Smooth muscle cell (in vitro differentiated cells): ENCODE measurements around the gene IL15. TPM values are rescaled to one million over a fixed set of nuclear protein-coding genes. Genes with fewer than 3 reads are reported as not detected.

Experiments used
- DNase-seq: peaks from one replicate; lab custom pipeline; 2025; ENCODE audit not compliant: unreplicated experiment; lab: John Stamatoyannopoulos, UW
- H2AFZ ChIP-seq: fragments of 200-600 bp; sonication (generic); 2 replicates; pipeline ENCODE4 v1.6.0; 2016; ENCODE audit warnings: antibody characterized with exemption, low read depth, mild to moderate bottlenecking
- H3F3A ChIP-seq: fragments of 200-600 bp; sonication (generic); 2 replicates; pipeline ENCODE4 v1.6.0; 2017; ENCODE audit warnings: antibody characterized with exemption, low read depth
- H3K27ac ChIP-seq: fragments of 200-600 bp; sonication (generic); 2 replicates; pipeline ENCODE4 v1.5.1; 2016; ENCODE audit warnings: low read depth, mild to moderate bottlenecking
- H3K27me3 ChIP-seq: fragments of 200-600 bp; sonication (generic); 2 replicates; pipeline ENCODE4 v1.6.1; 2016; ENCODE audit warnings: low read depth, mild to moderate bottlenecking
- H3K36me3 ChIP-seq: fragments of 200-600 bp; sonication (generic); 2 replicates; pipeline ENCODE4 v1.5.1; 2016; ENCODE audit warnings: low read depth
- H3K4me1 ChIP-seq: fragments of 200-600 bp; sonication (generic); 2 replicates; pipeline ENCODE4 v1.5.1; 2016; ENCODE audit warnings: low read depth
- H3K4me2 ChIP-seq: fragments of 200-600 bp; sonication (generic); 2 replicates; pipeline ENCODE4 v1.6.0; 2016; ENCODE audit warnings: mild to moderate bottlenecking
- H3K4me3 ChIP-seq: fragments of 200-600 bp; sonication (generic); 2 replicates; pipeline ENCODE4 v1.5.1; 2016; ENCODE audit warnings: mild to moderate bottlenecking
- H3K79me2 ChIP-seq: fragments of 200-600 bp; sonication (generic); 2 replicates; pipeline ENCODE4 v1.6.0; 2016; ENCODE audit warnings: low read depth, mild to moderate bottlenecking
- H3K9ac ChIP-seq: fragments of 200-600 bp; sonication (generic); 2 replicates; pipeline ENCODE4 v1.6.0; 2016; ENCODE audit warnings: low read depth
- H3K9me3 ChIP-seq: fragments of 200-600 bp; sonication (generic); replicated peaks from 2 replicates; pipeline ENCODE4 v1.5.1; 2016; ENCODE audit warnings: low read depth
- H4K20me1 ChIP-seq: fragments of 200-600 bp; sonication (generic); 2 replicates; pipeline ENCODE4 v1.6.0; 2016; ENCODE audit warnings: low read depth
- CTCF ChIP-seq: fragments of 200-600 bp; sonication (generic); IDR thresholded peaks from 2 replicates; pipeline ENCODE4 v1.5.1; 2017; ENCODE audit warnings: borderline replicate concordance, mild to moderate bottlenecking, antibody characterized with exemption; ENCODE audit not compliant: insufficient read depth, poor library complexity, severe bottlenecking
- WGBS: methylation state at CpG from one replicate; pipeline ENCODE4 v1.1.7; 2016; ENCODE audit warnings: low lambda C conversion rate; 5-methylcytosine and 5-hydroxymethylcytosine counted together
- polyA plus RNA-seq: library from polyadenylated mRNA; unstranded; fragments of >200 nt; fragmentation: Nextera tagmentation; extraction: Ambion mirVana; gene quantifications from 2 replicates; pipeline ENCODE4 v1.2.1, GENCODE V29; 2016
- total RNA-seq: library from RNA; depleted of rRNA; stranded (reverse); fragments of >200 nt; gene quantifications from 2 replicates; pipeline ENCODE4 v1.2.3, GENCODE V29; 2014

IL15 gene
- total and polyA plus RNA-seq, 2 experiments from 2014 or later: 0.73 to 2.2 TPM

- Histone ChIP-seq H3K27ac (peak overlapping the region; percentile 96), H3K27me3 (no peaks in the 10 kb centered on the region)
These were observed 9.4 kb downstream of the IL15 start for GRCh38 chr4:141645611-141646340.

GRCh38 chr4:141646969-141647368 lies 10.6 kb downstream of the IL15 start:
- no peaks in the 10 kb centered on the region for H3K4me1 ChIP-seq

More at GRCh38 chr4:141645611-141646340, 9.4 kb downstream of the IL15 start:
- Histone ChIP-seq H3K4me3 (no peak overlapping the region), H3K79me2 (no peaks in the 10 kb centered on the region), H3K9me3 (no peaks in the 10 kb centered on the region), H3K4me2 (peak overlapping the region; percentile 57), H2AFZ (peak overlapping the region; percentile 42), H3K9ac (peak overlapping the region; percentile 82), H3K4me1 (no peaks in the 10 kb centered on the region), H3F3A (no peaks in the 10 kb centered on the region), H3K36me3 (no peaks in the 10 kb centered on the region), H4K20me1 (no peaks in the 10 kb centered on the region)
- WGBS: 59% methylated on average over 3 of the region's 3 CpGs
- no peak for TF ChIP-seq CTCF
- DNase-seq: no peak

GRCh38 chr4:141647966-141648365 lies 11.6 kb downstream of the IL15 start:
- Histone ChIP-seq H3K79me2 (no peaks in the 10 kb centered on the region), H3K9ac (no peak overlapping the region), H4K20me1 (no peaks in the 10 kb centered on the region), H3K36me3 (no peaks in the 10 kb centered on the region), H3K27ac (no peak overlapping the region), H3F3A (peaks cover 3% of the 10 kb centered on the region), H3K4me3 (no peak overlapping the region), H3K4me2 (no peak overlapping the region), H3K27me3 (no peaks in the 10 kb centered on the region), H3K9me3 (no peaks in the 10 kb centered on the region), H3K4me1 (no peaks in the 10 kb centered on the region), H2AFZ (no peak overlapping the region)
- 91% methylated on average over 1 of the region's 1 CpG for WGBS
- no peak for TF ChIP-seq CTCF
- no peak for DNase-seq

More at GRCh38 chr4:141646969-141647368, 10.6 kb downstream of the IL15 start:
- Histone ChIP-seq H3K9ac (peak overlapping the region; percentile 56), H2AFZ (no peak overlapping the region), H4K20me1 (no peaks in the 10 kb centered on the region), H3F3A (no peaks in the 10 kb centered on the region), H3K4me2 (peak overlapping the region; percentile 4), H3K79me2 (no peaks in the 10 kb centered on the region), H3K27ac (peak overlapping the region; percentile 96), H3K4me3 (no peak overlapping the region), H3K9me3 (no peaks in the 10 kb centered on the region), H3K27me3 (no peaks in the 10 kb centered on the region), H3K36me3 (no peaks in the 10 kb centered on the region)
- 48% methylated on average over 3 of the region's 3 CpGs for WGBS
- TF ChIP-seq CTCF: no peak
- no peak for DNase-seq
